GM21723 (cell line): ENCODE data around the gene LUZP1.

Experiments used
- ATAC-seq: cut with Tn5 transposase; IDR thresholded peaks from one replicate; pipeline ENCODE4 v1.9.1; 2021; ENCODE audit warnings: mild to moderate bottlenecking, moderate library complexity; ENCODE audit not compliant: unreplicated experiment

The LUZP1 gene

DNA sequence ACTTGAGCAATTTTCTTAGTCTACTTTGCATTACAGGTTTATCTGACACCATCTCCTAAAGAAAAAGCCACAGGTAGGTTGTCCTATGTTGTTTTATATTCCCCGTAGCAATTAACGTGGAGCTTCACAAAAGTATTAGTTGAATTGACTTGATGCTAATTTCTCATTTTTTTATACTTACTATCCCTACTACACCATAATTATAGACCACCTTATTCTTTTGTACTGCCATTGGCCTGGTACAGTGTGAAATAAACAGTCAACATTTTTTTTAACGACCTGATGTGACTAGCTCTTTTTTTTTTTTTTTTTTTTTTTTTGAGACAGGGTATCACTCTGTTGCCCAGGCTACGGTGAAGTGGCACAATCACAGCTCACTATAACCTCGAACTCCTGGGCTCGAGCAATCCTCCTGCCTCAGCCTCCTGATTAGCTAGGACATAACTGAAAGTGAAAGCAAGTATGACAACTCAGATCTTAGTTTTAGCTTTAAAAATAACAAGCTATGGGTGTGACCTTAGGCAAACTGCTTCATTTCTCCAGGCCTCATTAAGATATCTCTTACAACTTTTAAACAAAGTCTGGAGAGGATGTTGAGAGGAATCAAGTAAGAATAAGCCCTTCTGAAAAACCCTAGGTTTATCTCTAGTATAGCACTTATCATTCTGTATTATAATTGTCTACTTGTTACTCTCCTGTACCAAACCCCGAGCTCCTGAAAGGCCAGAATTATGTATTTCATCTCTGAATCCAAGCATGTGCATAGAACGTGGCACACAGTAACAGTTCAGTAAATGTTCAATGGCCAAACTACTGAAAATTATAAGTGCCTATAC lies 49.5 kb downstream of the LUZP1 start:
- ATAC-seq: no peak

DNA sequence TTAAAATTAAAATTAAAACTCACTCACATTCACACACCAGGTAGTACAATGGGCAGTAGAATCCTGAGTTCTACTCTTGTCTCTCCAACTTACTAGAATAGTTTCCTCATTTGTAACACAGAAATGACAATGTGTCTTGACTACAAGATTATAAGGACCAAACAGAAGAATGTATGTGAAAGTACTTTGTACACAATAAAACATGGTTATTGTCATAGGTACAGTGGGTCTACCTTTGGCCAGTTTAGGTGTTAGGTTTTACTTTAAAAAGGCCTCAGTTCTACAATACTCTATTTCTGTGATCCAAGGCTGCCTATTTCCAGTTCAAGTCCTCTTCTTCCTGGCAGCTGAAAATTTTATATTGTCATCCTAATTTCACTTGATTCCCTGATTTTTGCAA lies 50.2 kb downstream of the LUZP1 start:
- ATAC-seq: no peak

DNA sequence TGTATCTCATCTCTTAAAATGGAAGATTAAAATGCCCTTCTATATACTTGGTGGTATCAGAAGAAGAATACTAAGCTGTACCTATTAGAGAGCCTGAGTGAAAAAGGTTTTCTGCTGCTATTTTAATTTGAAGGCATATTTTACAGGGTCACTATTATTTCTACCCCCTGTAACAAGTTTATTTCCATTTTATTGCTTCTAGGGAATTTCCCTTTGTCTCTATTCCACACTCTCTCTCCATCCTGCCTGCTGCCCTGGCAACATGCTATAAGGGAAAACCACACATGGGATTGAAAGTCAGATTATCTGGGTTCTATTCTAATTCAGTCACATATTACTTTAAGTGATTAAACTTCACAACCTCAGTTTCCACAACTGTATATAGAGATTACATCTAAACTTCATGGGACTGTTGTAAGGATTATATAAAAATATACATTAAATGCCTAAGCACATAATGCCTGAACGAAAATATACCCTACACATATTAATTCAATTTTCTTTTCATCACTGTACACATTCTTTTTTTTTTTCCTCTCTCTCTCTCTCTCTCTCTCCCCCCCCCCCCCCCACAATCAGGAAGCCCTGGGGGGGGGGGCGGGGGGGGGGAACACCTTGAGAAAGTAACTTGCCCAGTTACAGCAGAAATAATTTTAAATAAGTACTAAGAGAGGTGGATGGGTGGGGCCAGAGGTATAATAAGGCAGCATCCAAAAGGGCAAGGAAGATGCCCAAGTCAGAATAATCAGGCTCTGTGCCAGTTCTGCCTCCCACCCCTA lies 51.5 kb downstream of the LUZP1 start:
- no peak for ATAC-seq

DNA sequence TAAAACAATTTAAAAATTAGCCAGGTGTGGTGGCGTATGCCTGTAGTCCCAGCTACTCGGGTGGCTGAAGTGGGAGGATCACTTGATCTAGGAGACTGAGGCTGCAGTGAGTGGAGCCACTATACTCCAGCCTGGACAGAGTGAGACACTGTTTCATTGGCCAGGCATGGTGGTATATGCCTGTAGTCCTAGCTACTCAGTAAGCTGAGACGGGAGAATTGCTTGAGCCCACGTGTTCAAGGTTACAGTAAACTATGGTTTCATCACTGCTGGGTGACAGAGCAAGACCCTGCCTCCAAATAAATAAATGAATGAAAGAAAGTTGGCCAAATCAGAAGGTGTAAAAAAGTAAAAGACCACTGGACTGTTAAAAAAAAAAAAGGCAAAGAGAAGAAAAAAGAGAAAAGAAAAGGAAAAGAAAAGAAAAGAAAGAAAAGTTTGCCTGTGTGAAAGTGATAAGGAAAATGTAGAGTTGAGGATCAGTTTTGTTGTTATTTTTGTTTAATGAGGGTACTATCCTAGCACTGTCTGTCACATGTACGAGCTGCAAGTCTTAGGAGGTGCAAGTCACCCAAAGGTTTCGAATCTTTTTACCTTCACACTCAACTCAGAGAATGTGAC lies 52.3 kb downstream of the LUZP1 start:
- ATAC-seq: no peak

DNA sequence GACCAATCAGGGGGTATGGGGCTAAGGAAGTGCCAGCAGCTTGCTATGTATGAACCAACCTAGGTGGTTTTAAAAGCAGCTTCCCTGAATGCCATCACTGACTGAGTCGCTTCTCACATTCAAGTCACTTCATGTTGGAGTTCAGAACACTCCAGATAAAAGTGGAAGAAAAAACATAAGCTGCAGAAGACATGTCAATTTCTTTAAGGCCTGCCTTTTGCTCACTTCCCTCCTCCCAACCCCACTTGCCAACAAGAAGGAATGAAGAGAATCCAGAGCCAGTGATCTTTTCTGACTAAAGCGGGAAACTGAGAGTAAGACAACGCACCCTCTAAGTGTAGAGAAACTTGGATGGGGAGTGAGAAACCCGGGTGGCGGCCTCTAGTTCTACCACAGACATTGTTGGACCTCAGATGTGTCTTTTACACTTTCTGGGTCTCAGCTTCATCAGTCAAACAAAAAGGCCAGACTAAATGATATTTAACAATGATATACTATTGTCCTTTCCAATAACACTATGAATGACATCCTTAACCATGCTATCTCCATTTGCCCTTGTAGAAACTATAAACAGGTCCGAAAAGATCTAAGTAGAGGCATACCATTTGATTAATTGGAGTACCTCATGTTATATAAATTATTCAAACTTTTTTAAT lies 54.1 kb downstream of the LUZP1 start:
- ATAC-seq: no peak

DNA sequence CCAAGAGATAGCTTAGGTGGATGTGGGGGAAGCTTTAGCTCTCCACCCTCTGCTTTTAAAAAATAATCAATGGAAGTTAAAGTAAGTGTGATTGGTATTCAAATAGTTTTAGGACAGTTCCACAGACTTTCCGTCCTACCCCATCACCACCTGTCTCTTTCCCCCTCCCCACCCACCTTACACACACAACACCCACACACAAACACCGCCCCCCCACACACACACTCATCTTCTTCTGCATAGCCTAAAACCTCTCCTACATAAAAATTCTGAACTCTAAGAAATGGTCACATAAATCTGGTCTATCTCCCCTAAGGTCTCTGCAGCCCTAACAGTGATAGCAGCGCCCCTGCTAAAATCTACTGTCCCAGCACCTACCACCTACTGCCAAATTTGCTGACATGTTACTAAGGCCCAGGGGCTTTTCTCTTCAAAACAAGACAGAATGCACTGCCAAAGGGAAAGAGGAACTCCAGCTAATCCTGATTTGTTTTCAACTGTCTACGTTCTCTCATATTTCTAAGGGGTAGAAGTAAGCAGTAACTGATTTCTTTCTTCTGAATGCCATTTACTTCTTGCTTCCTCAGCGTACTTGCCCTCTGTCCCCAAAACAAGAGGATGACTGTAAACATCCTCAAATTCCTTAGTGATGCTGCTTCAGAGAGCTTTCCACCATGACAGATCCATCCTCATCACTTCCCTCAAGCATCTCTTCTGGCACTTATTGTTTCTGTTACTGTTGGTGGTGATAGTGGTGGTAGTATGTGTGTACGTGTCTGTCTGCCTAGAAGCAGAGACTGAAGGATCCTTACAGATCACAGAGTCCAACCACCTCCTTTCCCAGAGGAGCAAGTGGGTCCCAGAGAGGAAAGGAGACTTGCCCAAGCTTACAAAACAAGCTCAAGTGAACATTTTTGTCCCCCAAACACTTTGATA lies 56.8 kb downstream of the LUZP1 start:
- no peak for ATAC-seq

DNA sequence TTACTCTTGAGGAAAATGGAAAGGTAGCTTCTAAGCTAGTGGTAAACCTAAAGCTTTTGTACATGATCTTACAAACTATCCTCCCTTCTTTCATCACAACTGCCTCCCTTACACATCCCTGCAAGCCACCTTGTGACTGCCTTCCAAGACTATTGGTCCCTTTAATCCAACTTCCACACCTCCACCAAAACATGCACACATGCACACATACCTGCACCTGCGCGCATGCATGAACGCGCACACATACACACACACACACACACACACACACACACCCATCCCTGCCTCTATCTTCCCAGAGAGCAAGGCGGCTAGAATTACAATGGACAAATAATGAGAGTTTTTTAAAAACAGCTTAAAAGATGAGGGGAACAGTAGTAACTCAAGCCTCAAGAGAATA lies 58.3 kb downstream of the LUZP1 start:
- ATAC-seq: no peak

DNA sequence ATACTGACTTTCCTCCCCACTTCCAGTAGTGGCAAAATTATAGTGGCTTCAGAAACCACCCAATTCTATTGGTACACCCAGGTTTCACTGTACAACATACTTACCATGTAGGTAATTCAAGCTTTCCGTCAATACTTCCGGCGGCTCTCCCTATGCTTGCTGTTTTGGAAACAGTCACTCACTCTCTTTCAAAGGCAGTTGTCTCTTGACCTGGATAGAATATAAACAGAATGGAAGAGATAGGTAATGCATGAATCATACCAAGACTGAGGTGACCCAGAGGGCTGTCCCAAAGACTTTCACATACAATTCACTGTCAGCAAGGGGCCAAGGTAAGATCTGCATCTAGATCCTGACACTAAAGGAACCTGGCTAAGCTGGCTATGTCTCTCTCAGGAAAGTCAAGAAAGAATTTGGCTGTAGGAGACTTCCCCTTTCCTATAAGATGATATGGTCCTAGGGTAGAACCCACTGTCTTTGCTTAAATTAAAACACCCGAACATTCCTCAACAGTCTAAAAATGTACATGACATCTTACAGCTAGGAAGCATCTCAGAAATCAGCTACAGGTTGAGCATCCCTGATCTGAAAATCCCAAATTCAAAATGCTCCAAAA lies 59.6 kb downstream of the LUZP1 start:
- ATAC-seq: no peak

DNA sequence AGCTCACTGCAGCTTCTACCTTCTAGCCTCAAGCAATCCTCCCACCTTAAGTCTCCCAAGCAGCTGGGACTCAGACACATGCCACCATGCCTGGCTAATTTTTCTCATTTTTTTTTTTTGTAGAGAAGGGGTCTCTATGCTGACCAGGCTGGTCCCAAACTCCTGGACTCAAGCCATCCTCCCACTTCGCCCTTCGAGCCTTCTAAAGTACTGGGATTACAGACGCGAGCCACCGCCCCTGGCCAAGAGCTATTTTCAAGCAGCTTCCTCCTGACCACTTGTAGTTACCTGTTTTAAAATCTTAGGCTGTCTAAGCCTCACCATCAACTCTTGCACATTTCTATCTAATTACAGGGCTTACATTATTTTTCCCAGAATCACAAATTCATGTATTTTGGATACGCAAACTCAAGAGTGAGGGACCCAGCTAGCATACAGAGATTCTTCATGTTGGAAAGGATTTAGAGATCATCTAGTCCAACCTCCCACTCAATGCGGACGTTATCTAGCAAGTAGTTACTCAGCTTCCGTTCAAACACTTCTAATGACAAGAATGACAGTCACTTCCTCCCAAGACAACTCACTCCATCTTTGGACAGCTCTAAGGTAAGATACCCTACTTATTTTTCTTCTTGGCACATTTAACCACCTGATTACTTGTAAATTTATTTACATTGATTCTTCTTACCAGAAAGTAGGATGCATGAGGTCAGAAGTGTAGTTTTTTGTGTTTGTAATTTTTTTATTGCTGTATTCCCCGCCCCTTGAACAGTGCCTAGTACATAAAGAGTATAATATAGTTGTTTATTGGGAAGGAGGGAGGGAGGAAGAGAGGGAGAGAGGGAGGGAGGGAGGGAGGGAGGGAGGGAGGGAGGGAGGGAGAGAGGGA lies 65.4 kb downstream of the LUZP1 start:
- ATAC-seq: no peak

DNA sequence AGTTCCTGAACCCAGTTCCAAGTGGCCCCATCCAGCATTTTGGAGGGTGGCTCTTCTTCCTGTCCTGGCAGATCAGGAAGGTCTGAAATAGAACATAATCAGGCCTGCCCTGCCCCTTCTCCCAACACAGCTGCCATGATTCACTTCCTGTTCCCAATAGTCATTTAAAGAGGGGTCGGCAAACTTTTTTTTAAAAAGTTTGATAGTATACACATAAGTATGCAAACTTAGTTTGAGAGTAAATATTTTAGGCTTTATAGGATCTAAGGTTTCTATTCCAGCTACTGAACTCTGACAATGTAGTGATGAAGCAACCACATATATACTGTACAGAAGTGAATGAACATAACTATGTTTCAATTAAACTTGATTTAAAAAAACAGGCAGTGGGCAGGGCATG lies 66.4 kb downstream of the LUZP1 start:
- no peak for ATAC-seq

DNA sequence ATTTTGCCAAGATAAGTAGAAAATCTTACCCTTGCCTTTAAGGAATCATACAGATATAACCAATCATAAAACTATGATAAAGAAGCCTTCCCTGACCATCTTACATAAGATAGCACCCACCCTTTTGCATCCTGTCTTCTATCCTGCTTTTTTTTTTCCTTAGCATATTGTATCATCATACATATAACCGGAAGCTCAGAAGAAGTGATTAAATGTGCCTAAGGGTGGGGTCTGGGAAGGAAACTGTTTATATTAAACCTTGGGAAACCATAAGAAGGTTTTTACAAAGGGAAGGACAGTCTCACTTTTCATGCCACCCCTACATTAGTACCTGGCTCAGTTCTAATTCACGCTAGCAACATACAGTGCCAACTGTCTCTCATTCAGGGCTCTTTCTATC lies 66.8 kb downstream of the LUZP1 start:
- no peak for ATAC-seq

DNA sequence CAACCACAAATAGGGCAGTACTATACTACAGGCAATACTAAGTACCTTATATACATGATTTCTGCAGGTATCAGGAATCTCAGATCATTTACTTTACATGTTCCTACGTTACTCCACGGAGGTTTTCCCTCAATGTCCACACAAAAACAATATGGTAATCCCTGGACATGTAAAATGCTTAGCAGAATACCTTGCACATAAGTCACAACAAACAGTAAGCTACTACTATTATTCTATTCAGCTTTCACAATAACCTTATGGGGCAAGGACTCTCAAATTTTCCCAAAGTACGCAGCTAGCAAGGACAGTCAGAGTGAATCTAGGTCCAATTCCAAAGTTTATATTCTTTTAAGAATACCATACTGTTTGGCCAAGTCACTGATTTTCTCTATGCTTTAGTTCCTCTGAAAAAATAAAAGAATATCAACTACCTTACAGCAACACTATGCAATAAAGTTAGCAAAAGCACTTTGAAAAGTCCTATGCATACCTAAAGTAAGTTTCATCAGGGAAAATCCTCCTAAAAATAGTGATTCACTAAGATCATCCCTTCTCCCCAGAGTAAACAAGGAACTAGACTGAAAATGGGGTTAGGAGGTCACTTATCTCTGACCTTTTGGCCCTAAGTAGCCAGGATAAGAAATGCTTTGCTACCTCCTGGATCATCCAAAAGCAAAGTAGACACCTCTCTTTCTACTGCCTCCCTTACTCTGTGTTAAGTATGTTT lies 67.4 kb downstream of the LUZP1 start:
- no peak for ATAC-seq

DNA sequence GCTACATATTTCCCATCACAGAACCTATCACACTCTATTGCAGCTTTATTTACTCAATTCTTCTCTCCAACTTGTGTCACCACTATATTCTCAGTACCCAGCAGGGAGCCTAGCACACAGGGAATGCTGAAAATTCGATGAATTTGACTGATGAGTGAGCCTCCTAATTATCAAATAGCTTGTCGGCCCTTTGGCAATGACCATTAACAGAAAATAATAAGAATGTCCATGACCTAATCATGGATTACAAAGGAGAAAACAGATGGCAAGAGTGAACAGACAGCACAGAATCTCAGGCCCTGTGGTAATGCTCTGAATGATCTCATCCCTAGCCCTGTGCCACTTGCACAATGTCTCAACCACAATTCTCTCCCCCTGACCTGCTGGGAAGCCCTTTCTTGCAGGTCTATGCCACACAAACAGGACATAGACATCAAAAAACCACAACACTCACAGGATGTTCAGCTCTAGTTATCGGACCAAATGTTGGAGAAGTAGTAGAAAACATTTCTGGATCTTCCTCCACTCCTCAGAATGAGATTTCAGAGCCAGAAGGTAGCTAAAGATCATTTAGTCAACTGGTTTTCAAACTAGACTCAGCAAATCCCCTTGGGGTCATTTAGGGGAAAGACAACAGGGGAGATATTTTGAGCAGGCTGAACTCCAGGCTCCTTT lies 68.4 kb downstream of the LUZP1 start:
- no peak for ATAC-seq

DNA sequence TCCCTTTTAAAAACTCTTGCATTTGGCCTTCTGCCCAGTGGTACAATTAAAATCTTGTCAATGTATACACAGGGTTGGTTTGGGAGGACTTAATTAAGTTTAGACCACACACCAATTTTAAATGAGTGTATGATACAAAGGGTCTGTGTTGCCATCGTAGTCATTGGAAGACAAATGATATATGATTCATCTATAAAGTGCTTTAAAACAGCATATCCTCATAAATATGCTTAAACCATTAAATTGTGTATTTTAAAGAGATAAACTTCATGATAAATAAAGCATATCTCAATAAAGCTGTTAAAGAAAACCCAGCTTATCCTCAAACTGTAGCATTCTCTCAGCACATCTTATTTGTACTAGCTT lies 69.5 kb downstream of the LUZP1 start:
- ATAC-seq: no peak

DNA sequence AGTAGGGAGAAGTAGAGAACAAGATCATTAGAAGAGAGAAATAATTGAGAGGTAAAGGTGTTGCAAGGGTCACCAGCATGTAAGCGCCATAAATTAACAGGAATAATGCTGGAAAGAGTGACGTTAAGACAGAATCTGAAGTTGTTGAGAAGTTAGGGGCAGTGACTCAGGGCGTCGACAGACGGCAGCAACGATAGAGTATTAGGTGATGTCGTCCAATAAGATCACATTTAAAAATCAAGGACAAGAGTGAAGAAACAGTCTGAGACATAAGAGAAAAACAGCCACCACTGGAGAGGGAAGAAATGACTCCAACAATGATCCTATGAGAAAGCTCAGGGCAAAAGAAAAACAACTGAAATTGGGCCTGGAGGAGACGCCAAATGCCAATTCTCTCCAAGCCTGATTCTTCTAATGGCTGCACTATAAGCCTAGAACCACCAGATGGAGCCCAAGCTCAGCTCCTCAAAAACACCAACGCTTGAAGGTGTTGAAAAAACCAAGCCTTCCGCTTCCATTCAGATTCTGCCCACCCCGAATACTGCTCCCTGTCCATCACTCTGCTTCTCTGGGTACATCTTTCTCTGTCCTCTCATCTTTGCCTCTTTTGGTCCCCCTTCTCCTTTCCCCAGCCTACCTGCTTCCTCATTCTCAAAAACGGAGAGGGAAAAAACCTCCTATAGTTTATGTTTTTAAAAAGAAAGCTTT lies 70.0 kb downstream of the LUZP1 start:
- no peak for ATAC-seq

DNA sequence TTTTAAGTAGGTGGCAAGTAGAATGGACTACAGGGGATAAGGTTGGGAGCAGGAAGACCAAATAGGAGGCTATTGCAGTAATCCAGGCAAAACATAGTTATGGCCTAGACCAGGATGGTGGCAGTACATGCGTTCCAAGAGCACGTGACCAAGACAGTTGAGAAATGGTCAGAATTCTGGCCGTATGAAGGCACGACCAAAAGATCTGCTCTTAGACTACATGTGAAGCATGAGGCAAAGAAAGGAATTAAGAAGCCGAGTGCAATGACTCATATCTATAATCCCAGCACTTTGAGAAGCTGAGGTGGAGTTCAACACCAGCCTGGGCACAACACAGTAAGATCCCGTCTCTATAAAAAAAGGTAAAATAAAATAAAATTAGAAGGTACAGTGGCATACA lies 71.3 kb downstream of the LUZP1 start:
- ATAC-seq: no peak

DNA sequence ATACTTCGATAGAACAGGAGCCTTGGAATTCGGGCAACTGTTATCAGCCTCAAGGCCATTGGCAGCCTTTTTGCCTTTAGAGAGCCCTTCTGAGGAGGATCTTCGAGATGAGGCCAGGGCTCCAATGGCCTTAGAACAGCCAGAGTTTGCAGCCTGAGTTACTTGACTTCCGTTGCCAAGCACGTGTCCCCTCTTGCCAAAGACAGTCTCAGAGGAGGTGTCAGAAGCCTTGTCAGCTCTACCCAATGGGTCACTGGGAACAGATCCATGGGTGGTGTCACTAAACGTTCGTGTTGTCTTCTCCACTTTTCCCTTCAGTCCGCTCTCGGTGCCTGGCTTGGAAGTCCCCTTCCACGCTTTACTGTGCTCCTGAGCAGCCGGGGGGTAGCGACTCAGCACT lies 76.2 kb downstream of the LUZP1 start:
- ATAC-seq: no peak
